NCI-H2107 treated with DMSO at 0.1 percent for 48 hours (cell line): ENCODE measurements around the gene KRTAP5-6.

Source experiments
- DNase-seq: peaks from one replicate; lab custom pipeline; 2025; ENCODE audit not compliant: unreplicated experiment; lab: John Stamatoyannopoulos, UW

Gene KRTAP5-6

GRCh38 chr11:1696608-1697570 is at the start of gene KRTAP5-6:
TSS of gene KRTAP5-6 (plus strand) at chr11:1697195. CDS start at chr11:1697246, 51 bp downstream.
- no peak for DNase-seq

- no peak for DNase-seq
Measured at GRCh38 chr11:1647901-1648652, 48.9 kb upstream of the KRTAP5-6 start.

- peak; percentile 13 for DNase-seq
Measured at GRCh38 chr11:1648653-1649420, 48.2 kb upstream of the KRTAP5-6 start.

GRCh38 chr11:1650034-1650917 is 46.7 kb upstream of the KRTAP5-6 start:
- DNase-seq = no peak

- DNase-seq = no peak
Measured at GRCh38 chr11:1650918-1651262, 46.1 kb upstream of the KRTAP5-6 start.

GRCh38 chr11:1651411-1651980 is 45.5 kb upstream of the KRTAP5-6 start:
- no peak for DNase-seq

GRCh38 chr11:1652026-1652425 is 45.0 kb upstream of the KRTAP5-6 start:
- DNase-seq = no peak

- DNase-seq = no peak
Measured at GRCh38 chr11:1652442-1652770, 44.6 kb upstream of the KRTAP5-6 start.

GRCh38 chr11:1652771-1653540 is 44.0 kb upstream of the KRTAP5-6 start:
- no peak for DNase-seq

GRCh38 chr11:1653541-1654387 is 43.2 kb upstream of the KRTAP5-6 start:
- no peak for DNase-seq

GRCh38 chr11:1654388-1655167 is 42.4 kb upstream of the KRTAP5-6 start:
- DNase-seq = no peak

GRCh38 chr11:1655168-1656060 is 41.6 kb upstream of the KRTAP5-6 start:
- DNase-seq = no peak

- no peak for DNase-seq
Measured at GRCh38 chr11:1656061-1656441, 40.9 kb upstream of the KRTAP5-6 start.

- no peak for DNase-seq
Measured at GRCh38 chr11:1656670-1657069, 40.3 kb upstream of the KRTAP5-6 start.

GRCh38 chr11:1659506-1659905 is 37.5 kb upstream of the KRTAP5-6 start:
- no peak for DNase-seq

GRCh38 chr11:1660111-1660867 is 36.7 kb upstream of the KRTAP5-6 start:
- DNase-seq = no peak
